ENCODE results near the gene CTIF.

GRCh38 chr18:48705531-48705930 is 166.7 kb downstream of the CTIF start:
- TF ChIP-seq CTCF (IDR thresholded peaks at IDR 0.05) (no peak), POLR2A (IDR thresholded peaks at IDR 0.05) (no peak)
